AG10803 (cell line): ENCODE results near the gene SSBP3.
"Not testable (repeated sequence)": the region's sequence is repeated elsewhere in the genome, so short reads cannot be mapped to it uniquely, and the experiment has no call there.

Source experiments
- DNase-seq: peaks from one replicate; pipeline ENCODE4 v3.0.0; 2010; ENCODE audit warnings: low read depth
- H3K4me3 ChIP-seq: 2 replicates; pipeline ENCODE4 v1.5.1; 2011; ENCODE audit warnings: mild to moderate bottlenecking, low read length, control low read depth
- CTCF ChIP-seq: conservative IDR thresholded peaks from 2 replicates; pipeline ENCODE4 v1.5.1; 2011; ENCODE audit warnings: mild to moderate bottlenecking, low read length, control low read depth, inconsistent platforms

The SSBP3 gene

GRCh38 chr1:54241364-54241763, 164.8 kb downstream of the SSBP3 start:
- DNase-seq: no peak
- no peak for TF ChIP-seq CTCF
- H3K4me3 ChIP-seq: no peak overlapping the region

- H3K4me3 ChIP-seq: no peak overlapping the region
- no peak for TF ChIP-seq CTCF
Measured at GRCh38 chr1:54240741-54241335, 165.4 kb downstream of the SSBP3 start.

GRCh38 chr1:54239631-54240031, 166.6 kb downstream of the SSBP3 start:
- no peak for DNase-seq
- H3K4me3 ChIP-seq: no peak overlapping the region
- no peak for TF ChIP-seq CTCF

More at GRCh38 chr1:54240741-54241335, 165.4 kb downstream of the SSBP3 start:
- no peak for DNase-seq

GRCh38 chr1:54239035-54239383, 167.2 kb downstream of the SSBP3 start:
- H3K4me3 ChIP-seq: no peak overlapping the region
- peak; percentile 12 for DNase-seq
- no peak for TF ChIP-seq CTCF

GRCh38 chr1:54238353-54239034, 167.7 kb downstream of the SSBP3 start:
- TF ChIP-seq CTCF: no peak
- DNase-seq: no peak
- no peak overlapping the region for H3K4me3 ChIP-seq

- no peak for DNase-seq
- TF ChIP-seq CTCF: no peak
- no peak overlapping the region for H3K4me3 ChIP-seq
Measured at GRCh38 chr1:54237586-54237985, 168.6 kb downstream of the SSBP3 start.

- no peak for TF ChIP-seq CTCF
- no peak overlapping the region for H3K4me3 ChIP-seq
- DNase-seq: no peak
Measured at GRCh38 chr1:54234284-54234683, 171.9 kb downstream of the SSBP3 start.

- H3K4me3 ChIP-seq, DNase-seq: not testable (repeated sequence)
Measured at GRCh38 chr1:54233196-54233595, 173.0 kb downstream of the SSBP3 start.
